H1 (cell line): Measurements from ENCODE around the gene RAP1A. TPM values are rescaled to one million over a fixed set of nuclear protein-coding genes. Genes with fewer than 3 reads are reported as not detected.

Experiments
- CTCF ChIA-PET: fragments of 300-600 bp; sonication (Branson Sonifier 250); formaldehyde crosslinking; loops from one replicate; lab custom pipeline; 2021; ENCODE audit not compliant: partially characterized antibody; lab: Charles Lee
- POLR2A ChIA-PET: fragments of 300-600 bp; sonication (Branson Sonifier 250); formaldehyde crosslinking; loops from one replicate; lab custom pipeline; 2021; ENCODE audit warnings: inconsistent platforms; ENCODE audit not compliant: partially characterized antibody; lab: Charles Lee
- DNase-seq, 2 experiments: peaks; one replicate each; pipeline versions ENCODE4 v3.0.0 to v3.0.0-alpha.2; 2010 to 2022; ENCODE audit warnings: low spot score in 2 of 2, low read depth in 1 of 2, mixed read lengths in 1 of 2
- FAIRE-seq: peaks from 2 replicates; lab custom pipeline; 2011; peaks lifted over from hg19 to GRCh38; lab: Jason Lieb, UNC
- H2AFZ ChIP-seq: 2 replicates; pipeline ENCODE4 v1.8.1; 2012; ENCODE audit warnings: low read length, inconsistent platforms
- H2AK5ac ChIP-seq: 2 replicates; pipeline ENCODE4 v1.6.1; 2013; ENCODE audit warnings: low read depth, low read length
- H2BK120ac ChIP-seq: replicated peaks from 2 replicates; pipeline ENCODE3; 2013; ENCODE audit warnings: low read depth, low read length, inconsistent platforms
- H2BK12ac ChIP-seq: 2 replicates; pipeline ENCODE4 v1.6.1; 2013; ENCODE audit warnings: low read depth, low read length
- H2BK15ac ChIP-seq: 2 replicates; pipeline ENCODE4 v1.6.1; 2013; ENCODE audit warnings: low read length
- H2BK20ac ChIP-seq: 2 replicates; pipeline ENCODE4 v1.6.1; 2013; ENCODE audit warnings: low read length
- H2BK5ac ChIP-seq: 2 replicates; pipeline ENCODE4 v1.6.1; 2013; ENCODE audit warnings: low read depth, low read length
- H3K14ac ChIP-seq: 2 replicates; pipeline ENCODE4 v1.6.1; 2013; ENCODE audit warnings: inconsistent platforms; ENCODE audit not compliant: insufficient read length
- H3K18ac ChIP-seq: 2 replicates; pipeline ENCODE4 v1.6.1; 2013; ENCODE audit warnings: low read length; ENCODE audit errors: extremely low read depth
- H3K23ac ChIP-seq: 2 replicates; pipeline ENCODE4 v1.6.1; 2013; ENCODE audit warnings: inconsistent platforms; ENCODE audit not compliant: insufficient read length
- H3K23me2 ChIP-seq: 2 replicates; pipeline ENCODE4 v1.6.1; 2013; ENCODE audit warnings: low read depth, low read length
- H3K27ac ChIP-seq: 2 replicates; pipeline ENCODE4 v1.6.1; 2011; ENCODE audit warnings: low read depth, low read length, inconsistent platforms
- H3K27me3 ChIP-seq, 4 experiments: replicated peaks in 1 of 4; 1 replicate in 1 of 4; 2 replicates in 3 of 4; pipeline versions ENCODE4 v1.6.1 to v1.8.1; 2011 to 2013; ENCODE audit warnings: low read length in 3 of 4, mild to moderate bottlenecking in 3 of 4, inconsistent platforms in 2 of 4, mixed read lengths in 2 of 4, moderate library complexity in 1 of 4; ENCODE audit not compliant: control insufficient read depth in 3 of 4, insufficient read depth in 3 of 4; ENCODE audit errors: extremely low read depth in 1 of 4
- H3K36me3 ChIP-seq, 4 experiments: 2 replicates each; pipeline versions ENCODE4 v1.6.1 to v1.8.1; 2011 to 2013; ENCODE audit warnings: mild to moderate bottlenecking in 4 of 4, low read length in 3 of 4, moderate library complexity in 2 of 4, control low read depth in 1 of 4, inconsistent platforms in 1 of 4; ENCODE audit not compliant: insufficient read depth in 4 of 4, control insufficient read depth in 2 of 4
- H3K4ac ChIP-seq: replicated peaks from 2 replicates; pipeline ENCODE3; 2013; ENCODE audit warnings: low read length, low read depth, mixed read lengths, inconsistent platforms; ENCODE audit not compliant: insufficient read length
- H3K4me1 ChIP-seq, 4 experiments: replicated peaks in 1 of 4; 1 replicate in 1 of 4; 2 replicates in 3 of 4; pipeline versions ENCODE4 v1.6.1 to v1.8.1; 2011 to 2013; ENCODE audit warnings: low read length in 3 of 4, inconsistent platforms in 2 of 4, mixed read lengths in 1 of 4; ENCODE audit not compliant: insufficient read depth in 4 of 4, control insufficient read depth in 3 of 4
- H3K4me2 ChIP-seq, 2 experiments: 2 replicates each; pipeline versions ENCODE4 v1.6.1 to v1.8.1; 2011 to 2013; ENCODE audit warnings: low read depth in 2 of 2, low read length in 2 of 2, control low read depth in 1 of 2, inconsistent platforms in 1 of 2, mild to moderate bottlenecking in 1 of 2; ENCODE audit not compliant: insufficient read depth in 1 of 2
- H3K4me3 ChIP-seq, 4 experiments: fragments of 200-600, 300-600 bp in 1 of 4; sonication (generic), shearing (Covaris generic), sonication (Bioruptor Twin) in 1 of 4; 2 replicates each; pipeline versions ENCODE4 v1.5.1 to v1.8.1; 2011 to 2016; ENCODE audit warnings: low read length in 4 of 4, low read depth in 3 of 4, control low read depth in 2 of 4, inconsistent platforms in 2 of 4, mild to moderate bottlenecking in 2 of 4, mixed read lengths in 1 of 4, moderate library complexity in 1 of 4; ENCODE audit not compliant: insufficient read depth in 2 of 4; ENCODE audit errors: extremely low read depth in 1 of 4
- H3K56ac ChIP-seq: replicated peaks from 2 replicates; pipeline ENCODE3; 2013; ENCODE audit warnings: low read depth, mild to moderate bottlenecking, mixed read lengths, low read length, inconsistent platforms; ENCODE audit not compliant: insufficient read length
- H3K79me1 ChIP-seq: 2 replicates; pipeline ENCODE4 v1.6.1; 2013; ENCODE audit warnings: low read depth, low read length, control low read depth
- H3K79me2 ChIP-seq, 2 experiments: 2 replicates each; pipeline versions ENCODE4 v1.6.1 to v1.8.1; 2012 to 2013; ENCODE audit warnings: low read length in 2 of 2, mild to moderate bottlenecking in 2 of 2, inconsistent platforms in 1 of 2; ENCODE audit not compliant: insufficient read depth in 2 of 2, control insufficient read depth in 1 of 2
- H3K9ac ChIP-seq, 4 experiments: replicated peaks in 1 of 4; 1 replicate in 1 of 4; 2 replicates in 3 of 4; pipeline versions ENCODE4 v1.6.1 to v1.8.1; 2011 to 2013; ENCODE audit warnings: low read depth in 3 of 4, low read length in 3 of 4, control low read depth in 2 of 4, mild to moderate bottlenecking in 2 of 4, moderate library complexity in 2 of 4, inconsistent platforms in 1 of 4; ENCODE audit errors: extremely low read depth in 1 of 4
- H3K9me3 ChIP-seq, 2 experiments: 2 replicates each; pipeline versions ENCODE4 v1.6.1 to v1.8.1; 2012 to 2013; ENCODE audit warnings: mild to moderate bottlenecking in 2 of 2, moderate library complexity in 2 of 2, control low read depth in 1 of 2, inconsistent platforms in 1 of 2, low read depth in 1 of 2, low read length in 1 of 2, mixed read lengths in 1 of 2; ENCODE audit not compliant: insufficient read depth in 2 of 2
- H4K20me1 ChIP-seq, 2 experiments: replicated peaks in 1 of 2; 2 replicates each; pipeline versions ENCODE3 to v1.8.1; 2011 to 2013; ENCODE audit warnings: inconsistent platforms in 2 of 2, low read length in 2 of 2, mild to moderate bottlenecking in 1 of 2; ENCODE audit not compliant: insufficient read depth in 2 of 2, control insufficient read depth in 1 of 2
- H4K5ac ChIP-seq: 2 replicates; pipeline ENCODE4 v1.6.1; 2013; ENCODE audit warnings: low read length, low read depth, mixed read lengths, inconsistent platforms; ENCODE audit not compliant: insufficient read length
- H4K8ac ChIP-seq: 2 replicates; pipeline ENCODE4 v1.8.0; 2013; ENCODE audit warnings: mild to moderate bottlenecking, moderate library complexity, low read length, inconsistent platforms; ENCODE audit not compliant: insufficient read depth; ENCODE audit errors: extremely low read depth
- H4K91ac ChIP-seq: replicated peaks from 2 replicates; pipeline ENCODE3; 2013; ENCODE audit warnings: low read length, mixed read lengths, inconsistent platforms; ENCODE audit not compliant: insufficient read length
- CBX5 ChIP-seq: fragments of 300-800, 300-1000 bp; sonication (generic); IDR thresholded peaks from 2 replicates; pipeline ENCODE4 v1.7.1; 2016; ENCODE audit warnings: antibody characterized with exemption, low read length, low read depth
- CHD1 ChIP-seq: IDR thresholded peaks from 2 replicates; pipeline ENCODE4 v1.6.1; 2012; ENCODE audit warnings: low read depth, low read length, improper control_type of control experiment
- HDAC2 ChIP-seq, 2 experiments: fragments of 300-600 bp in 1 of 2; sonication (generic) in 1 of 2; IDR thresholded peaks; 2 replicates each; pipeline ENCODE4 v1.6.1; 2011 to 2012; ENCODE audit warnings: low read depth in 2 of 2, low read length in 2 of 2, mild to moderate bottlenecking in 2 of 2, moderate library complexity in 2 of 2, borderline replicate concordance in 1 of 2, inconsistent platforms in 1 of 2
- MAFK ChIP-seq: IDR thresholded peaks from 2 replicates; pipeline ENCODE4 v1.6.1; 2012; ENCODE audit warnings: low read depth, mild to moderate bottlenecking, improper control_type of control experiment, low read length
- NANOG ChIP-seq: IDR thresholded peaks from 2 replicates; pipeline ENCODE4 v1.6.1; 2011; ENCODE audit warnings: low read length, low read depth, mild to moderate bottlenecking, inconsistent platforms; ENCODE audit not compliant: insufficient read depth, poor library complexity, severe bottlenecking
- PHF8 ChIP-seq: fragments of 200-600 bp; sonication (generic); conservative IDR thresholded peaks from 2 replicates; pipeline ENCODE4 v1.7.1; 2012; ENCODE audit warnings: low read depth, mild to moderate bottlenecking, inconsistent platforms, low read length, moderate library complexity
- RBBP5 ChIP-seq: IDR thresholded peaks from 2 replicates; pipeline ENCODE4 v1.7.1; 2012; ENCODE audit warnings: low read depth, mild to moderate bottlenecking, inconsistent platforms, low read length, moderate library complexity, borderline replicate concordance
- RFX5 ChIP-seq: IDR thresholded peaks from 2 replicates; pipeline ENCODE4 v1.6.1; 2011; ENCODE audit warnings: low read depth, low read length, improper control_type of control experiment, borderline replicate concordance
- RXRA ChIP-seq: IDR thresholded peaks from 2 replicates; pipeline ENCODE4 v1.6.1; 2011; ENCODE audit warnings: low read depth, mild to moderate bottlenecking, low read length, moderate library complexity; ENCODE audit not compliant: insufficient read depth
- SIRT6 ChIP-seq: IDR thresholded peaks from one replicate; pipeline ENCODE4 v1.7.1; 2012; ENCODE audit warnings: low read length, inconsistent platforms
- WGBS, 2 experiments: shearing (Covaris generic) in 1 of 2; methylation state at CpG; one replicate each; pipeline versions ENCODE4 v1.1.6 to v1.1.7; 2013 to 2015; ENCODE audit warnings: low lambda C conversion rate in 2 of 2, mixed read lengths in 2 of 2, inconsistent platforms in 1 of 2, low coverage in 1 of 2, missing lambda C conversion rate in 1 of 2; ENCODE audit not compliant: insufficient replicate concordance in 2 of 2, insufficient coverage in 1 of 2, insufficient read length in 1 of 2; ENCODE audit errors: extremely low coverage in 1 of 2, missing lambda C conversion rate in 1 of 2; 5-methylcytosine and 5-hydroxymethylcytosine counted together
- polyA plus RNA-seq, 7 experiments: library from polyadenylated mRNA; depleted of rRNA in 3 of 7; stranded (reverse) in 5 of 7; unstranded in 2 of 7; fragments of >200 nt in 5 of 7; fragments of 200-250 nt in 2 of 7; gene quantifications; 1 replicate in 5 of 7; 2 replicates in 1 of 7; 4 replicates in 1 of 7; pipeline versions ENCODE4 v1.2.1 to v1.2.3, GENCODE V29; 2011 to 2013; ENCODE audit warnings: missing spikeins in 2 of 7, mixed read lengths in 2 of 7
- total RNA-seq: library from RNA; stranded (reverse); fragmentation: NEBNext Ultra II Directional; extraction: Animal tissue kit (Norgen Biotek cat#: 25700); gene quantifications from 2 replicates; pipeline ENCODE4 v1.2.1, GENCODE V29; 2021
- TF ChIP-seq, protein P1 (sequence below): IDR thresholded peaks from 2 replicates; pipeline ENCODE4 v1.6.1; 2012; ENCODE audit warnings: low read length, inconsistent platforms

RAP1A gene
- total and polyA plus RNA-seq, 2 of the 8 experiments (the other 6 are each of a cell fraction or from before 2014, with no cell fraction given): 10.9 to 35.8 TPM

DNA sequence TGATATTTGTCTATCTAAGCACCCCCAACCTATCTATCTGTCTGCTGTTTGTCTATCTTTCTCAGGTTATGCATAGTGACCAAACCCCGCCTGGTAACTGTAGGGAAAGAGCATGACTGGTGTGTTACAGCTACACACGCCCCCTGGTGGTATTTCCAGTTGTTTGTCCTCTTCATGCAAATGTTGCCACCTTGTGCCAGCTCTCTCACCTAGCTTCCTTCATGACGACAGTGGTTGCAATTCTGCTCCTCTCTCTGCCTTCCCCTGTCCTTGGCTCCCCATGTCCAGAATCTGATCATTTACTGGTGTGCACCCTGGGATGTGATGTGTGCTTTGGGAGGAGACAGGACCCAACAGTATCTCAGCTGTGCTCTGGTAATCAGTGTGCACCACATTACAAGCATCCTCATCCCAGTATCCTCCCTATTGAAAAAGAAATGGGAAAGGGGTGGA, 127.7 kb downstream of the RAP1A start:
- H4K8ac ChIP-seq: no peak overlapping the region
- H3K79me1 ChIP-seq: no peaks in the 10 kb centered on the region
- H3K4me2 ChIP-seq: no peak overlapping the region
- H3K18ac ChIP-seq: no peak overlapping the region
- no peak overlapping the region for H2AFZ ChIP-seq
- peaks cover 0 to 3% (median 0%) of the 10 kb centered on the region in 4 experiments; a peak in 4 of 7 replicates for H3K4me1 ChIP-seq
- H3K14ac ChIP-seq: no peak overlapping the region
- DNase-seq: peak in 1 of 2 experiments; percentile 70
- POLR2A ChIA-PET: interaction anchor here (0.7 to 2.2 kb wide), 7 partner anchors 9 to 34 kb away, joined by 3 to 8 read pairs (median 3); partner anchors contain the start of gene DDX20
- CTCF ChIA-PET: interaction anchor here (0.6 to 42.0 kb wide), 31 partner anchors 3 to 1941 kb away, joined by 3 to 1070 read pairs (median 4); partner anchors contain the start of genes DDX20, INKA2 and RAP1A
- FAIRE-seq: peak; percentile 81
- no peak overlapping the region for H3K4me3 ChIP-seq
- H3K23me2 ChIP-seq: no peaks in the 10 kb centered on the region
- 23% methylated on average over 3 of the region's 3 CpGs; no CpG with 5 or more reads in 1 of the 2 experiments for WGBS, 2 experiments
- no peak overlapping the region for H3K27ac ChIP-seq
- H4K20me1 ChIP-seq: no peaks in the 10 kb centered on the region
- no peaks in the 10 kb centered on the region for H3K9me3 ChIP-seq
- no peak overlapping the region for H2BK120ac ChIP-seq
- no peak overlapping the region for H4K91ac ChIP-seq
- H3K36me3 ChIP-seq: no peaks in the 10 kb centered on the region
- no peaks in the 10 kb centered on the region for H3K79me2 ChIP-seq
- H2BK20ac ChIP-seq: no peak overlapping the region
- H2BK12ac ChIP-seq: no peak overlapping the region
- no peaks in the 10 kb centered on the region; a peak in 1 of 7 replicates for H3K27me3 ChIP-seq
- no peak overlapping the region for H3K56ac ChIP-seq
- H2BK15ac ChIP-seq: no peak overlapping the region
- no peak overlapping the region for H3K23ac ChIP-seq
- H2AK5ac ChIP-seq: no peak overlapping the region
- H3K9ac ChIP-seq: no peak overlapping the region
- H3K4ac ChIP-seq: no peak overlapping the region
- H2BK5ac ChIP-seq: no peak overlapping the region
- no peak overlapping the region for H4K5ac ChIP-seq
- no peak for TF ChIP-seq SIRT6
- no peak for TF ChIP-seq CBX5
- no peak for TF ChIP-seq RBBP5
- TF ChIP-seq RFX5: peak; percentile 55; the same call in 1 of the 2 replicates
- TF ChIP-seq PHF8: no peak
- TF ChIP-seq HDAC2 (IDR thresholded peaks at IDR 0.05; ENCODE audit: borderline replicate concordance in 1 of 2, low read depth in 2 of 2, low read length in 2 of 2): peak; percentile 73 to 97; a peak in 2 of 4 replicates
- 0 out of 2 replicates have a peak, but pooled peaks have one; percentile 53 for TF ChIP-seq RXRA
- no peak for TF ChIP-seq NANOG
- TF ChIP-seq, protein P1, sequence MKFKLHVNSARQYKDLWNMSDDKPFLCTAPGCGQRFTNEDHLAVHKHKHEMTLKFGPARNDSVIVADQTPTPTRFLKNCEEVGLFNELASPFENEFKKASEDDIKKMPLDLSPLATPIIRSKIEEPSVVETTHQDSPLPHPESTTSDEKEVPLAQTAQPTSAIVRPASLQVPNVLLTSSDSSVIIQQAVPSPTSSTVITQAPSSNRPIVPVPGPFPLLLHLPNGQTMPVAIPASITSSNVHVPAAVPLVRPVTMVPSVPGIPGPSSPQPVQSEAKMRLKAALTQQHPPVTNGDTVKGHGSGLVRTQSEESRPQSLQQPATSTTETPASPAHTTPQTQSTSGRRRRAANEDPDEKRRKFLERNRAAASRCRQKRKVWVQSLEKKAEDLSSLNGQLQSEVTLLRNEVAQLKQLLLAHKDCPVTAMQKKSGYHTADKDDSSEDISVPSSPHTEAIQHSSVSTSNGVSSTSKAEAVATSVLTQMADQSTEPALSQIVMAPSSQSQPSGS: peak; percentile 77
- TF ChIP-seq MAFK: peak; percentile 21; the same call in 1 of the 2 replicates
- no peak for TF ChIP-seq CHD1
